CD14-positive monocyte (primary cell): ENCODE measurements around the gene SLC17A2. TPM values are rescaled to one million over a fixed set of nuclear protein-coding genes. Genes with fewer than 3 reads are reported as not detected.
"Not testable (repeated sequence)": the region's sequence is repeated elsewhere in the genome, so short reads cannot be mapped to it uniquely, and the experiment has no call there.

Source experiments
- DNase-seq, 3 donors: peaks; one replicate each; pipeline ENCODE4 v3.0.0-alpha.2; 2011 to 2022
- H2AFZ ChIP-seq: 2 replicates; pipeline ENCODE4 v1.6.0; 2012; ENCODE audit warnings: mild to moderate bottlenecking, low read depth, low read length, inconsistent platforms; ENCODE audit not compliant: insufficient read depth, poor library complexity, severe bottlenecking
- H3K27ac ChIP-seq, 2 donors: 1 replicate in 1 of 2; 2 replicates in 1 of 2; pipeline ENCODE4 v1.5.1; 2012 to 2013; ENCODE audit warnings: low read length in 2 of 2, control low read depth in 1 of 2, inconsistent platforms in 1 of 2, low read depth in 1 of 2, mild to moderate bottlenecking in 1 of 2
- H3K27me3 ChIP-seq, 2 donors: one replicate each; pipeline versions ENCODE4 v1.6.0 to v1.6.1; 2011 to 2013; ENCODE audit warnings: low read length in 2 of 2; ENCODE audit not compliant: control insufficient read depth in 2 of 2, insufficient read depth in 2 of 2
- H3K36me3 ChIP-seq, 2 donors: replicated peaks in 1 of 2; 1 replicate in 1 of 2; 2 replicates in 1 of 2; pipeline versions ENCODE4 v1.5.1 to v1.6.1; 2012 to 2013; ENCODE audit warnings: low read length in 2 of 2, control low read depth in 1 of 2, inconsistent platforms in 1 of 2, mild to moderate bottlenecking in 1 of 2; ENCODE audit not compliant: insufficient read depth in 2 of 2, control insufficient read depth in 1 of 2
- H3K4me1 ChIP-seq, 2 donors: 1 replicate in 1 of 2; 2 replicates in 1 of 2; pipeline versions ENCODE4 v1.5.1 to v1.6.1; 2012 to 2013; ENCODE audit warnings: low read length in 2 of 2, control low read depth in 1 of 2, inconsistent platforms in 1 of 2, mild to moderate bottlenecking in 1 of 2, moderate library complexity in 1 of 2; ENCODE audit not compliant: insufficient read depth in 2 of 2, control insufficient read depth in 1 of 2
- H3K4me2 ChIP-seq: replicated peaks from 2 replicates; pipeline ENCODE3; 2012; ENCODE audit warnings: low read length, moderate library complexity, mild to moderate bottlenecking; ENCODE audit not compliant: poor library complexity, severe bottlenecking; ENCODE audit errors: extremely low read depth
- H3K4me3 ChIP-seq, 3 experiments: fragments of 200-600 bp in 1 of 3; sonication (generic) in 1 of 3; replicated peaks in 1 of 3; 1 replicate in 2 of 3; 2 replicates in 1 of 3; pipeline ENCODE4 v1.5.1; 2011 to 2013; ENCODE audit warnings: low read length in 3 of 3, mild to moderate bottlenecking in 3 of 3, control low read depth in 2 of 3, low read depth in 2 of 3, inconsistent platforms in 1 of 3, moderate library complexity in 1 of 3
- H3K79me2 ChIP-seq: 2 replicates; pipeline ENCODE4 v1.6.0; 2012; ENCODE audit warnings: mild to moderate bottlenecking, control low read depth, inconsistent platforms, low read length, moderate library complexity; ENCODE audit not compliant: insufficient read depth
- H3K9ac ChIP-seq: 2 replicates; pipeline ENCODE4 v1.6.0; 2017; ENCODE audit warnings: low read length, mild to moderate bottlenecking; ENCODE audit not compliant: insufficient read depth, poor library complexity, severe bottlenecking
- H3K9me3 ChIP-seq, 2 donors: replicated peaks in 1 of 2; 1 replicate in 1 of 2; 2 replicates in 1 of 2; pipeline versions ENCODE4 v1.5.1 to v1.6.1; 2012 to 2013; ENCODE audit warnings: low read length in 2 of 2, control low read depth in 1 of 2; ENCODE audit not compliant: control insufficient read depth in 1 of 2, insufficient read depth in 1 of 2
- H4K20me1 ChIP-seq: 2 replicates; pipeline ENCODE4 v1.6.0; 2012; ENCODE audit warnings: mild to moderate bottlenecking, low read length, control low read depth, moderate library complexity; ENCODE audit not compliant: insufficient read depth
- H3K27ac Mint-ChIP-seq, 7 donors: one replicate each; pipeline ENCODE4 v1.8.0; 2020; ENCODE audit warnings: mild to moderate bottlenecking in 7 of 7, mixed read lengths in 7 of 7, moderate library complexity in 6 of 7, inconsistent platforms in 2 of 7
- H3K27me3 Mint-ChIP-seq, 3 donors: one replicate each; pipeline ENCODE4 v1.8.0; 2021 to 2022; ENCODE audit warnings: low read depth in 3 of 3, mild to moderate bottlenecking in 3 of 3, mixed read lengths in 3 of 3, moderate library complexity in 3 of 3, inconsistent platforms in 1 of 3
- H3K36me3 Mint-ChIP-seq, 2 donors: one replicate each; pipeline ENCODE4 v1.8.0; 2020; ENCODE audit warnings: mixed read lengths in 2 of 2, inconsistent platforms in 1 of 2, mild to moderate bottlenecking in 1 of 2
- H3K4me1 Mint-ChIP-seq: one replicate; pipeline ENCODE4 v1.8.0; 2020; ENCODE audit warnings: mild to moderate bottlenecking, mixed read lengths
- H3K4me3 Mint-ChIP-seq, 2 donors: one replicate each; pipeline ENCODE4 v1.8.0; 2020; ENCODE audit warnings: mild to moderate bottlenecking in 2 of 2, mixed read lengths in 2 of 2, moderate library complexity in 1 of 2
- H3K9me3 Mint-ChIP-seq, 7 donors: one replicate each; pipeline ENCODE4 v1.8.0; 2020 to 2022; ENCODE audit warnings: mixed read lengths in 7 of 7, mild to moderate bottlenecking in 6 of 7, moderate library complexity in 6 of 7, inconsistent platforms in 2 of 7
- CTCF ChIP-seq: fragments of 200-600 bp; IDR thresholded peaks from one replicate; pipeline ENCODE4 v1.8.0; 2022; ENCODE audit warnings: antibody characterized with exemption, mild to moderate bottlenecking
- WGBS: methylation state at CpG from one replicate; pipeline ENCODE4 v1.1.5; 2013; ENCODE audit warnings: missing lambda C conversion rate; ENCODE audit not compliant: insufficient coverage; 5-methylcytosine and 5-hydroxymethylcytosine counted together
- intact Hi-C, 2 donors: fragments of 100-400 bp; cut with micrococcal nuclease; formaldehyde crosslinking; loops; one replicate each; pipeline versions ENCODE4 v1.15.0 to v1.15.1; 2023
- polyA plus RNA-seq, 3 donors: library from polyadenylated mRNA; depleted of rRNA in 1 of 3; unstranded in 2 of 3; stranded (reverse) in 1 of 3; fragments of 300-500 nt in 2 of 3; fragments of >200 nt in 1 of 3; fragmentation: Illumina TruSeq in 2 of 3; gene quantifications; 1 replicate in 2 of 3; 2 replicates in 1 of 3; pipeline ENCODE4 v1.2.3, GENCODE V29; 2012 to 2021

Gene SLC17A2
- polyA plus RNA-seq, 3 donors, result not detected

- peaks cover 0 to 7% (median 3%) of the 10 kb centered on the region in 3 donors for H3K27me3 Mint-ChIP-seq
- DNase-seq, result no peak
- intact Hi-C loops, result no loop called here
- no peaks in the 10 kb centered on the region for H3K36me3 Mint-ChIP-seq
- Histone ChIP-seq H3K4me3 (no peak overlapping the region), H3K79me2 (no peaks in the 10 kb centered on the region), H3K36me3 (no peaks in the 10 kb centered on the region), H3K4me2 (no peak overlapping the region), H2AFZ (no peak overlapping the region), H3K27ac (no peak overlapping the region), H3K27me3 (no peaks in the 10 kb centered on the region), H3K4me1 (no peaks in the 10 kb centered on the region), H3K9me3 (no peaks in the 10 kb centered on the region), H3K9ac (no peak overlapping the region), H4K20me1 (no peaks in the 10 kb centered on the region)
- TF ChIP-seq CTCF, result no peak
- peaks cover 3% of the 10 kb centered on the region for H3K4me1 Mint-ChIP-seq
- H3K27ac Mint-ChIP-seq, result no peak overlapping the region
- H3K4me3 Mint-ChIP-seq, result no peak overlapping the region
- H3K9me3 Mint-ChIP-seq, result peaks cover 0 to 2% (median 0%) of the 10 kb centered on the region in 7 donors
- WGBS, result 47% methylated on average over 2 of the region's 2 CpGs
Observed at GRCh38 chr6:25934156-25934555, 3.7 kb upstream of the SLC17A2 start.

- H3K79me2 ChIP-seq, result no peaks in the 10 kb centered on the region
- WGBS, result no CpG with 5 or more reads among the region's 1 CpG
- Mint-ChIP-seq H3K4me3 (no peak overlapping the region), H3K9me3 (no peaks in the 10 kb centered on the region), H3K27ac (no peak overlapping the region), H3K36me3 (no peaks in the 10 kb centered on the region), H3K27me3 (peaks cover 0 to 7% (median 0%) of the 10 kb centered on the region in 3 donors), H3K4me1 (peaks cover 15% of the 10 kb centered on the region)
- no peak overlapping the region for H3K4me3 ChIP-seq
- H3K9ac ChIP-seq, result no peak overlapping the region
- H3K4me1 ChIP-seq, result peaks cover 5 to 9% of the 10 kb centered on the region in 2 donors
- TF ChIP-seq CTCF, result no peak
- no peaks in the 10 kb centered on the region for H4K20me1 ChIP-seq
- no peaks in the 10 kb centered on the region for H3K27me3 ChIP-seq
- DNase-seq, result no peak
- no peak overlapping the region for H3K4me2 ChIP-seq
- H3K36me3 ChIP-seq, result no peaks in the 10 kb centered on the region
- H3K27ac ChIP-seq, result no peak overlapping the region
- no peak overlapping the region for H2AFZ ChIP-seq
- no peaks in the 10 kb centered on the region for H3K9me3 ChIP-seq
- intact Hi-C loops, result no loop called here
Observed at GRCh38 chr6:25931411-25931709, 869 bp upstream of the SLC17A2 start.

GRCh38 chr6:25929785-25930184 lies 706 bp downstream of the SLC17A2 start:
- H3K4me2 ChIP-seq, H3K4me3 Mint-ChIP-seq, H3K9ac ChIP-seq, H3K27me3 Mint-ChIP-seq, H3K27me3 ChIP-seq, intact Hi-C loops, H3K9me3 ChIP-seq, H3K27ac ChIP-seq, DNase-seq, H3K36me3 Mint-ChIP-seq, H2AFZ ChIP-seq, H3K9me3 Mint-ChIP-seq, H3K4me3 ChIP-seq, H3K79me2 ChIP-seq, H4K20me1 ChIP-seq, H3K36me3 ChIP-seq, H3K4me1 ChIP-seq: not testable (repeated sequence)
- H3K4me1 Mint-ChIP-seq, result peaks cover 15% of the 10 kb centered on the region
- H3K27ac Mint-ChIP-seq, result peak overlapping the region in 1 of 7 donors; percentile 46
- WGBS, result 94% methylated on average over 8 of the region's 12 CpGs
